Measurements from ENCODE around the gene TBL1X. TPM values are rescaled to one million over a fixed set of nuclear protein-coding genes. Genes with fewer than 3 reads are reported as not detected.

TBL1X gene
- total RNA-seq, 5 donors from 2014 or later (not counting 1 experiment from before 2014, with no cell fraction given), result 21.0 to 50.8 (median 40.5) TPM

DNA sequence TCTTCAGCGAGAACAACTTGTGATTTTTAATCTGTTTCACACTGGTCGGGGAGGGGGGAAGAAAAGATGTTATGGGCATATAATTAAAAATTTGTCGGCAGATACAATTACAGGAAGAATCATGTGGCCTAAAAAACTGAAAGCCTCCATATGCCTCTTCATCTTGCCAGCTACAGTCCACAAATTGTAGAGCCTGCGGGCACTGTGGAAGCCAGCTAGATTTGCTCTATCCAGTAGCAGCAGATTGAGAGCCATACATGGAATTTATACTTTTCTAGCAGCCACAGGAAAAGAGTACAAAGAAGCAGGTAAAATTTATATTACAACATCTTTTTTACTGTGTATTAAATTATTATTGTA lies 147.3 kb downstream of the TBL1X start:
- no peaks in the 10 kb centered on the region for H3K4me1 ChIP-seq (ENCODE audit: control insufficient read depth in 1 of 2, extremely low read depth in 1 of 2, insufficient read depth in 2 of 2, low read length in 2 of 2)
- CTCF ChIA-PET, result no interaction called here
- ATAC-seq (replicated peaks in 1 of 4) (no peak), DNase-seq (no peak)
- H3K27ac ChIP-seq (ENCODE audit: low read length), result no peak overlapping the region
- no peaks in the 10 kb centered on the region for H3K27me3 ChIP-seq (replicated peaks in 1 of 2; ENCODE audit: control insufficient read depth in 2 of 2, extremely low read depth in 1 of 2, insufficient read depth in 2 of 2, low read length in 1 of 2)
- H3K27me3 Mint-ChIP-seq, result no peaks in the 10 kb centered on the region
- no peak overlapping the region for H3K27ac Mint-ChIP-seq
- no peaks in the 10 kb centered on the region for H3K9me3 Mint-ChIP-seq
- H3K4me3 Mint-ChIP-seq, result no peak overlapping the region
- peaks cover 0 to 12% (median 9%) of the 10 kb centered on the region in 3 donors for H3K4me1 Mint-ChIP-seq
- no peak overlapping the region for H3K4me3 ChIP-seq (ENCODE audit: control insufficient read depth in 1 of 2, extremely low read depth in 1 of 2, low read length in 1 of 2)
- WGBS (ENCODE audit: insufficient coverage), result no CpG with 5 or more reads among the region's 4 CpGs
- H3K9me3 ChIP-seq, result no peaks in the 10 kb centered on the region
- no peaks in the 10 kb centered on the region for H3K36me3 ChIP-seq (ENCODE audit: control insufficient read depth in 2 of 2, extremely low read depth in 1 of 2, insufficient read depth in 1 of 2, low read length in 1 of 2)
- POLR2A ChIA-PET, result no interaction called here
- no peaks in the 10 kb centered on the region for H3K36me3 Mint-ChIP-seq

DNA sequence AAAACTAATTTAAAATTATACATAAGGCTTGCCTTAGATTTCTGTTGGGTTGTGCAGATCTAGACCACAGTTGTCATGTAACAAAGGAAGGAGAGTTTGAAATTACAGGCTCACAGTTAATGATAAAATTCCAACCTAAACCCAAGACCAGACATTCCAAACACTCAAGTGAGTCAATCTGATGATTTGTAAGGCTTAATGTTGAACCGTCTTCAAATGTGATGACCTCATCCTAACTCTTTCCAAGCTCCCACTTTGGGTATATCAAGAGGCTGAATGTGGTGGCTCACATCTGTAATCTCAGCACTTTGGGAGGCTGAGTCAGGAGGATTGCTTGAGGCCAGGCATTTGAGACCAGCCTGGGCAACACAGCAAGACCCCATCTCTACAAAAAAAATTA lies 149.2 kb downstream of the TBL1X start:
- no peaks in the 10 kb centered on the region for H3K9me3 ChIP-seq
- H3K27me3 Mint-ChIP-seq, result no peaks in the 10 kb centered on the region
- no CpG with 5 or more reads among the region's 1 CpG for WGBS (ENCODE audit: insufficient coverage)
- ATAC-seq (replicated peaks in 1 of 4) (no peak), DNase-seq (no peak)
- POLR2A ChIA-PET, result no interaction called here
- no peak overlapping the region for H3K4me3 ChIP-seq (ENCODE audit: control insufficient read depth in 1 of 2, extremely low read depth in 1 of 2, low read length in 1 of 2)
- no peaks in the 10 kb centered on the region for H3K4me1 ChIP-seq (ENCODE audit: control insufficient read depth in 1 of 2, extremely low read depth in 1 of 2, insufficient read depth in 2 of 2, low read length in 2 of 2)
- H3K36me3 ChIP-seq (ENCODE audit: control insufficient read depth in 2 of 2, extremely low read depth in 1 of 2, insufficient read depth in 1 of 2, low read length in 1 of 2), result no peaks in the 10 kb centered on the region
- H3K9me3 Mint-ChIP-seq, result no peaks in the 10 kb centered on the region
- no peak overlapping the region for H3K27ac ChIP-seq (ENCODE audit: low read length)
- peaks cover 9 to 16% (median 10%) of the 10 kb centered on the region in 3 donors for H3K4me1 Mint-ChIP-seq
- CTCF ChIA-PET, result interaction anchor here in 1 of 2 donors (0.6 kb wide), 1 partner anchor 153 kb away, joined by 3 read pairs; no protein-coding TSS in a partner anchor
- peaks cover 7% of the 10 kb centered on the region for H3K36me3 Mint-ChIP-seq
- no peak overlapping the region for H3K27ac Mint-ChIP-seq
- H3K27me3 ChIP-seq (replicated peaks in 1 of 2; ENCODE audit: control insufficient read depth in 2 of 2, extremely low read depth in 1 of 2, insufficient read depth in 2 of 2, low read length in 1 of 2), result no peaks in the 10 kb centered on the region
- no peak overlapping the region for H3K4me3 Mint-ChIP-seq

DNA sequence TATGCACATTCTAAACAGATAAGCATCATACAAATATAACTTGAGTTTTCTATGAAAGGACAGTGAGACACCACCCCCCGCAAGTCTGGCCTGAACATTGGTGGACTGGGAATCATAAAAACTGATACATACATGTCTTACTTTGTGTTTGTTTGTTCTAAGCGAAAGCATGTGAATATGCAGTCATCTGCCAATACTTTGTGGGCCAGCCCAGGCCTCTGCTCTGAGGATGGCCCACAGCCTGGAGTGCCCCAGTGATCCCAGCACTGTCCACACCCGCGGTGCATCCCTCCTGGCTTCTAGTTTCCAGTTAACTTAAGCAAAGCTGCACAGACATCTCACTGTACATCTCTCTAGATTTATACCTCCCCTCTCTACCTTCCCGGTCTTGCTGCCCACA lies 154.3 kb downstream of the TBL1X start:
- ATAC-seq (replicated peaks in 1 of 4) (no peak), DNase-seq (no peak)
- ChIA-PET POLR2A (no interaction called here), CTCF (interaction anchor here in 1 of 2 donors (0.5 kb wide), 1 partner anchor 320 kb away, joined by 4 read pairs; no protein-coding TSS in a partner anchor)
- Histone ChIP-seq H3K4me1 (ENCODE audit: control insufficient read depth in 1 of 2, extremely low read depth in 1 of 2, insufficient read depth in 2 of 2, low read length in 2 of 2) (peaks cover 0 to 3% of the 10 kb centered on the region in 2 experiments), H3K4me3 (ENCODE audit: control insufficient read depth in 1 of 2, extremely low read depth in 1 of 2, low read length in 1 of 2) (no peak overlapping the region), H3K36me3 (ENCODE audit: control insufficient read depth in 2 of 2, extremely low read depth in 1 of 2, insufficient read depth in 1 of 2, low read length in 1 of 2) (no peaks in the 10 kb centered on the region), H3K27me3 (replicated peaks in 1 of 2; ENCODE audit: control insufficient read depth in 2 of 2, extremely low read depth in 1 of 2, insufficient read depth in 2 of 2, low read length in 1 of 2) (no peaks in the 10 kb centered on the region), H3K27ac (ENCODE audit: low read length) (no peak overlapping the region), H3K9me3 (no peaks in the 10 kb centered on the region)
- WGBS (ENCODE audit: insufficient coverage), result 100% methylated on average over 2 of the region's 5 CpGs
- Mint-ChIP-seq H3K4me1 (peaks cover 48 to 50% (median 49%) of the 10 kb centered on the region in 3 donors), H3K4me3 (no peak overlapping the region), H3K9me3 (no peaks in the 10 kb centered on the region), H3K27ac (no peak overlapping the region), H3K27me3 (no peaks in the 10 kb centered on the region), H3K36me3 (peaks cover 21% of the 10 kb centered on the region)

DNA sequence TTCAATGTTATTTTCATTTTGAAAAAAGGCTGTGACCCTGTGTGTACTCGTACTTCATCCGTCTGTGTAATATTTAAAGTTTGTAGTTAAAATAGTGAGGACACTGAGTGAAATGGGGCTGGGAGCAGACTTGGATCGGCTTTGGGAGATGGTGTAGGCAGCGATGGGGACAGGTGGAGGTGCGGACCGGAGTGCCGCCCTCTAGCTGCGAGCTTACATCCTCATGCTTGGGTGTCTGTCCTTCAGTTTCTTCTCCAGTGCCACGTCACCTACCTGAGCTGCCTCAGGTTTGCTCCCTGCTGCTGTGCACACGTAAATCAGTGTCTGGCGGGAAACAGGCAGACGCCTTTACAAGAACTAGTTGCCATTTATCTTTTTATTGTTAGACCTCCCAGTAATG lies 154.7 kb downstream of the TBL1X start:
- Mint-ChIP-seq H3K27me3 (no peaks in the 10 kb centered on the region), H3K27ac (no peak overlapping the region), H3K9me3 (no peaks in the 10 kb centered on the region), H3K4me1 (peaks cover 52 to 53% (median 53%) of the 10 kb centered on the region in 3 donors), H3K36me3 (peaks cover 21% of the 10 kb centered on the region), H3K4me3 (no peak overlapping the region)
- no peaks in the 10 kb centered on the region for H3K36me3 ChIP-seq (ENCODE audit: control insufficient read depth in 2 of 2, extremely low read depth in 1 of 2, insufficient read depth in 1 of 2, low read length in 1 of 2)
- no peaks in the 10 kb centered on the region for H3K27me3 ChIP-seq (replicated peaks in 1 of 2; ENCODE audit: control insufficient read depth in 2 of 2, extremely low read depth in 1 of 2, insufficient read depth in 2 of 2, low read length in 1 of 2)
- ATAC-seq (replicated peaks in 1 of 4) (no peak), DNase-seq (no peak)
- no peak overlapping the region for H3K4me3 ChIP-seq (ENCODE audit: control insufficient read depth in 1 of 2, extremely low read depth in 1 of 2, low read length in 1 of 2)
- ChIA-PET CTCF (no interaction called here), POLR2A (no interaction called here)
- H3K4me1 ChIP-seq (ENCODE audit: control insufficient read depth in 1 of 2, extremely low read depth in 1 of 2, insufficient read depth in 2 of 2, low read length in 2 of 2), result peaks cover 1 to 3% of the 10 kb centered on the region in 2 experiments
- WGBS (ENCODE audit: insufficient coverage), result no CpG with 5 or more reads among the region's 12 CpGs
- no peaks in the 10 kb centered on the region for H3K9me3 ChIP-seq
- no peak overlapping the region for H3K27ac ChIP-seq (ENCODE audit: low read length)

DNA sequence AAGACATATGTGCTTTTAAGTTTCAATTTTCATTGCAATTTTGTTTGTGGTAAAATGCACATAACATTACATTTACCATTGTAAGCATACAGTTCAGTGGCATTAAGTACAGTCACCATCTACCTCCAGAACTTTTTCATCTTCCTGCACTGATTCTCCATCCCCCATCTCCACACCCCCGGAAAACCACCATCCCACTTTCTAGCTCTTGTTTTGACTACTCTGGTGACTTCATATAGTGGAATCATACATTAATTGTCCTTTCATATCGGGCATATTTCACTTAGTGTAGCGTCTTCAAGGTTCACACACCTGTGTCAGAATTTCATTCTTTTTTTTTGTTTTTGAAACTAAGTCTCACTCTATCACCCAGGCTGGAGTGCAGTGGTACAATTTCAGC lies 157.3 kb downstream of the TBL1X start:
- Mint-ChIP-seq H3K36me3 (peaks cover 21% of the 10 kb centered on the region), H3K4me1 (peaks cover 55 to 64% (median 63%) of the 10 kb centered on the region in 3 donors), H3K4me3 (no peak overlapping the region), H3K27ac (no peak overlapping the region), H3K27me3 (no peaks in the 10 kb centered on the region), H3K9me3 (no peaks in the 10 kb centered on the region)
- no CpG with 5 or more reads among the region's 3 CpGs for WGBS (ENCODE audit: insufficient coverage)
- Histone ChIP-seq H3K9me3 (no peaks in the 10 kb centered on the region), H3K36me3 (ENCODE audit: control insufficient read depth in 2 of 2, extremely low read depth in 1 of 2, insufficient read depth in 1 of 2, low read length in 1 of 2) (no peaks in the 10 kb centered on the region), H3K27ac (ENCODE audit: low read length) (no peak overlapping the region), H3K4me1 (ENCODE audit: control insufficient read depth in 1 of 2, extremely low read depth in 1 of 2, insufficient read depth in 2 of 2, low read length in 2 of 2) (peaks cover 3% of the 10 kb centered on the region in 2 experiments), H3K27me3 (replicated peaks in 1 of 2; ENCODE audit: control insufficient read depth in 2 of 2, extremely low read depth in 1 of 2, insufficient read depth in 2 of 2, low read length in 1 of 2) (no peaks in the 10 kb centered on the region), H3K4me3 (ENCODE audit: control insufficient read depth in 1 of 2, extremely low read depth in 1 of 2, low read length in 1 of 2) (no peak overlapping the region)
- CTCF ChIA-PET, result no interaction called here
- POLR2A ChIA-PET, result no interaction called here
- ATAC-seq (replicated peaks in 1 of 4) (no peak), DNase-seq (no peak)

DNA sequence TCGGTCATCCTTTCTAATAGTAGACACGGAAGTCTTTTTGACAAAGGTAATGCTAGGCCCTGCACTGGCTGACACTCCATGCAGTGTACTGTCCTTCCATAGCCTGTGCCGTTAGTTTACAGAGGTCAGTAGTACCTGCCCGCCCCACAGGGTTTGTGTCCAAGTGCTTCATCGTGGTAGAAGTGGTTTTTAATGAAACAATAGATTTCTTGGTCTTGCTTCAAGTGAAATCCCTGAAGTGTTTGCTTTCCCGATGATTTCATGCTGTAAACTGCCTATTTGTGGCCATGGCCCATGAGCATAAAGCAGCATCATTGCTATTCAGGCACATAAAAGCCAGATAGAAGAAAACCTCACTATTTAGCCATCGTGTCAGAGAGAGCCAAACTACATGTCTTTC lies 161.5 kb downstream of the TBL1X start:
- no peaks in the 10 kb centered on the region for H3K36me3 ChIP-seq (ENCODE audit: control insufficient read depth in 2 of 2, extremely low read depth in 1 of 2, insufficient read depth in 1 of 2, low read length in 1 of 2)
- Mint-ChIP-seq H3K27me3 (no peaks in the 10 kb centered on the region), H3K27ac (no peak overlapping the region), H3K4me3 (no peak overlapping the region), H3K36me3 (peaks cover 8% of the 10 kb centered on the region), H3K9me3 (no peaks in the 10 kb centered on the region), H3K4me1 (peaks cover 30 to 48% (median 40%) of the 10 kb centered on the region in 3 donors)
- peaks cover 3% of the 10 kb centered on the region in 2 experiments for H3K4me1 ChIP-seq (ENCODE audit: control insufficient read depth in 1 of 2, extremely low read depth in 1 of 2, insufficient read depth in 2 of 2, low read length in 2 of 2)
- POLR2A ChIA-PET, result no interaction called here
- 100% methylated on average over 2 of the region's 7 CpGs for WGBS (ENCODE audit: insufficient coverage)
- no peak overlapping the region for H3K4me3 ChIP-seq (ENCODE audit: control insufficient read depth in 1 of 2, extremely low read depth in 1 of 2, low read length in 1 of 2)
- H3K9me3 ChIP-seq, result no peaks in the 10 kb centered on the region
- DNase-seq, result no peak
- CTCF ChIA-PET, result interaction anchor here in 1 of 2 donors (0.6 kb wide), 1 partner anchor 847 kb away, joined by 3 read pairs; no protein-coding TSS in a partner anchor
- H3K27me3 ChIP-seq (replicated peaks in 1 of 2; ENCODE audit: control insufficient read depth in 2 of 2, extremely low read depth in 1 of 2, insufficient read depth in 2 of 2, low read length in 1 of 2), result no peaks in the 10 kb centered on the region
- no peak for ATAC-seq (replicated peaks in 1 of 4)
- H3K27ac ChIP-seq (ENCODE audit: low read length), result no peak overlapping the region

DNA sequence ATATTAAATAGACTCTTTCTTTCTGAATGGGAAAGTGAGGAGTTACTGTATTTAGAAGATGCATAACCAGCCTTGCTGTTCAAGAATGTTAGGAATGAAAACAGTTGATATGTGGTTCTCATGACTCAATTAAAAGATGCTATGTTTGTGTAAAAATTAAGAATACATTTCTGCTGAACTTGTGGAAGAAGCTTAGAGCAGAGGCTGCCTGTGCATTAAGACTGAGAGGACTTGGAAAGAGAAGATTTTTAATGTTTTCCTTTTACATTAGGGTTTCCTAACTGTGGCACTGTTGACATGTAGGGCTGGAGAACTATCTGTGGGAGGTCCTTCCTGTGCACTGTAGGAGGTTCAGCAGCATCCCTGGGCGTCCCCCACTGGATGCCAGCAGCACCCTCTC lies 163.1 kb downstream of the TBL1X start:
- H3K27ac ChIP-seq (ENCODE audit: low read length), result no peak overlapping the region
- H3K27me3 ChIP-seq (replicated peaks in 1 of 2; ENCODE audit: control insufficient read depth in 2 of 2, extremely low read depth in 1 of 2, insufficient read depth in 2 of 2, low read length in 1 of 2), result no peaks in the 10 kb centered on the region
- Mint-ChIP-seq H3K27me3 (no peaks in the 10 kb centered on the region), H3K27ac (no peak overlapping the region), H3K4me3 (no peak overlapping the region), H3K4me1 (peaks cover 20 to 40% (median 34%) of the 10 kb centered on the region in 3 donors), H3K9me3 (no peaks in the 10 kb centered on the region), H3K36me3 (peaks cover 3% of the 10 kb centered on the region)
- ChIA-PET POLR2A (no interaction called here), CTCF (no interaction called here)
- peaks cover 3% of the 10 kb centered on the region in 2 experiments for H3K4me1 ChIP-seq (ENCODE audit: control insufficient read depth in 1 of 2, extremely low read depth in 1 of 2, insufficient read depth in 2 of 2, low read length in 2 of 2)
- no CpG with 5 or more reads among the region's 1 CpG for whole genome bisulfite sequencing (ENCODE audit: insufficient coverage)
- no peaks in the 10 kb centered on the region for H3K9me3 ChIP-seq
- DNase-seq (no peak), ATAC-seq (replicated peaks in 1 of 4) (no peak)
- no peaks in the 10 kb centered on the region for H3K36me3 ChIP-seq (ENCODE audit: control insufficient read depth in 2 of 2, extremely low read depth in 1 of 2, insufficient read depth in 1 of 2, low read length in 1 of 2)
- H3K4me3 ChIP-seq (ENCODE audit: control insufficient read depth in 1 of 2, extremely low read depth in 1 of 2, low read length in 1 of 2), result no peak overlapping the region

Data from T-cell (primary cell).